HG03108 (cell line): ENCODE measurements around the gene DPY30.

Source experiments
- ATAC-seq: cut with Tn5 transposase; IDR thresholded peaks from one replicate; pipeline ENCODE4 v1.9.1; 2021; ENCODE audit warnings: moderate library complexity; ENCODE audit not compliant: unreplicated experiment

DPY30 gene

GRCh38 chr2:31979018-31979417 is 60.6 kb downstream of the DPY30 start:
- no peak for ATAC-seq

DNA sequence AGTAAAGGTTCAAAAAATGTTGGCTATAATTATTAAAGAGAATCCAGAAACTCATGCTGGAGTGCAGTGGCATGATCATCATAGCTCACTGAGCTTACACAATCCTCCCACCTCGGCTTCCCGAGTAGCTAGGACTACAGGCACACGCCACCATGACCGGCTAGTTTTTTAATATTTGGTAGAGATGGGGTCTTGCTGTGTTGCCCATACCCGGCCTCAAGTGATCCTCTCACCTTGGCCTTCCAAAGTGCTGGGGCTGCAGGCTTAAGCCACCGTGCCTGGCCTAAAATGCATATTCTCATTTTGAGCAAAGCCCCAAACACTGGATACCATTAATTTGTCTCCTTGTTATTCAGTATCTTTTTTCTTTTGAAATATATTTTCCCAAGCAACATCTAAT is 61.2 kb downstream of the DPY30 start:
- ATAC-seq, result no peak
